ENCODE results near the gene SCN1A.

The SCN1A gene

GRCh38 chr2:166155589-166155988 is 27.8 kb upstream of the SCN1A start:
- H3K27ac ChIP-seq: no peak overlapping the region
- no peaks in the 10 kb centered on the region for H3K79me2 ChIP-seq
- no peak overlapping the region for H3K4me3 ChIP-seq (ENCODE audit: low read depth, low read length)
- H3K27me3 ChIP-seq (ENCODE audit: control insufficient read depth, insufficient read depth, low read length): no peaks in the 10 kb centered on the region
- no peak overlapping the region for H2AFZ ChIP-seq
- TF ChIP-seq CTCF (IDR thresholded peaks at IDR 0.05): no peak
- no peak overlapping the region for H3K4me2 ChIP-seq (ENCODE audit: low read length)
- no peaks in the 10 kb centered on the region for H3K9me3 ChIP-seq (ENCODE audit: control insufficient read depth, low read length)
- no peak overlapping the region for H3K9ac ChIP-seq
- no peaks in the 10 kb centered on the region for H3K4me1 ChIP-seq
- H3K36me3 ChIP-seq (ENCODE audit: control insufficient read depth, insufficient read depth, low read length): no peaks in the 10 kb centered on the region

GRCh38 chr2:166154685-166155338 is 27.0 kb upstream of the SCN1A start:
- no peaks in the 10 kb centered on the region for H3K27me3 ChIP-seq (ENCODE audit: control insufficient read depth, insufficient read depth, low read length)
- no peak overlapping the region for H3K9ac ChIP-seq
- H3K4me2 ChIP-seq (ENCODE audit: low read length): no peak overlapping the region
- H3K27ac ChIP-seq: no peak overlapping the region
- no peak overlapping the region for H2AFZ ChIP-seq
- no peaks in the 10 kb centered on the region for H3K9me3 ChIP-seq (ENCODE audit: control insufficient read depth, low read length)
- no peaks in the 10 kb centered on the region for H3K36me3 ChIP-seq (ENCODE audit: control insufficient read depth, insufficient read depth, low read length)
- TF ChIP-seq CTCF (IDR thresholded peaks at IDR 0.05): no peak
- H3K79me2 ChIP-seq: no peaks in the 10 kb centered on the region
- H3K4me3 ChIP-seq (ENCODE audit: low read depth, low read length): no peak overlapping the region
- no peaks in the 10 kb centered on the region for H3K4me1 ChIP-seq

GRCh38 chr2:166152064-166152463 is 24.2 kb upstream of the SCN1A start:
- H3K79me2 ChIP-seq: no peaks in the 10 kb centered on the region
- TF ChIP-seq CTCF (IDR thresholded peaks at IDR 0.05): no peak
- H3K4me3 ChIP-seq (ENCODE audit: low read depth, low read length): no peak overlapping the region
- H3K27me3 ChIP-seq (ENCODE audit: control insufficient read depth, insufficient read depth, low read length): no peaks in the 10 kb centered on the region
- no peaks in the 10 kb centered on the region for H3K36me3 ChIP-seq (ENCODE audit: control insufficient read depth, insufficient read depth, low read length)
- no peak overlapping the region for H2AFZ ChIP-seq
- no peak overlapping the region for H3K4me2 ChIP-seq (ENCODE audit: low read length)
- H3K9ac ChIP-seq: no peak overlapping the region
- H3K4me1 ChIP-seq: no peaks in the 10 kb centered on the region
- no peaks in the 10 kb centered on the region for H3K9me3 ChIP-seq (ENCODE audit: control insufficient read depth, low read length)
- H3K27ac ChIP-seq: no peak overlapping the region

GRCh38 chr2:166148500-166149400 is 20.9 kb upstream of the SCN1A start:
- H3K4me2 ChIP-seq (ENCODE audit: low read length): no peak overlapping the region
- H3K36me3 ChIP-seq (ENCODE audit: control insufficient read depth, insufficient read depth, low read length): no peaks in the 10 kb centered on the region
- no peaks in the 10 kb centered on the region for H3K79me2 ChIP-seq
- TF ChIP-seq CTCF (IDR thresholded peaks at IDR 0.05): no peak
- no peak overlapping the region for H3K9ac ChIP-seq
- H3K4me1 ChIP-seq: no peaks in the 10 kb centered on the region
- H2AFZ ChIP-seq: no peak overlapping the region
- H3K4me3 ChIP-seq (ENCODE audit: low read depth, low read length): no peak overlapping the region
- no peaks in the 10 kb centered on the region for H3K9me3 ChIP-seq (ENCODE audit: control insufficient read depth, low read length)
- no peak overlapping the region for H3K27ac ChIP-seq
- no peaks in the 10 kb centered on the region for H3K27me3 ChIP-seq (ENCODE audit: control insufficient read depth, insufficient read depth, low read length)
